Body of pancreas (tissue), 4 donors: ENCODE measurements around the gene HIVEP2.

ENCODE experiments used
- POLR2A ChIP-seq, 3 donors: fragments of 450-650 bp; IDR thresholded peaks; one replicate each; pipeline ENCODE4 v1.6.1; 2016; ENCODE audit warnings: antibody characterized with exemption in 3 of 3, mild to moderate bottlenecking in 2 of 3
- TF ChIP-seq, protein P1 (sequence below), 7 experiments: fragments of 450-650 bp in 4 of 7; fragments of 200-600 bp in 3 of 7; sonication (generic) in 3 of 7; IDR thresholded peaks; one replicate each; pipeline ENCODE4 v1.5.1; 2016 to 2019; ENCODE audit warnings: antibody characterized with exemption in 7 of 7

- TF ChIP-seq, protein P1, sequence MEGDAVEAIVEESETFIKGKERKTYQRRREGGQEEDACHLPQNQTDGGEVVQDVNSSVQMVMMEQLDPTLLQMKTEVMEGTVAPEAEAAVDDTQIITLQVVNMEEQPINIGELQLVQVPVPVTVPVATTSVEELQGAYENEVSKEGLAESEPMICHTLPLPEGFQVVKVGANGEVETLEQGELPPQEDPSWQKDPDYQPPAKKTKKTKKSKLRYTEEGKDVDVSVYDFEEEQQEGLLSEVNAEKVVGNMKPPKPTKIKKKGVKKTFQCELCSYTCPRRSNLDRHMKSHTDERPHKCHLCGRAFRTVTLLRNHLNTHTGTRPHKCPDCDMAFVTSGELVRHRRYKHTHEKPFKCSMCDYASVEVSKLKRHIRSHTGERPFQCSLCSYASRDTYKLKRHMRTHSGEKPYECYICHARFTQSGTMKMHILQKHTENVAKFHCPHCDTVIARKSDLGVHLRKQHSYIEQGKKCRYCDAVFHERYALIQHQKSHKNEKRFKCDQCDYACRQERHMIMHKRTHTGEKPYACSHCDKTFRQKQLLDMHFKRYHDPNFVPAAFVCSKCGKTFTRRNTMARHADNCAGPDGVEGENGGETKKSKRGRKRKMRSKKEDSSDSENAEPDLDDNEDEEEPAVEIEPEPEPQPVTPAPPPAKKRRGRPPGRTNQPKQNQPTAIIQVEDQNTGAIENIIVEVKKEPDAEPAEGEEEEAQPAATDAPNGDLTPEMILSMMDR (IDR thresholded peaks at IDR 0.05), result peak in 2 of 7 experiments; percentile 12 to 16
- TF ChIP-seq POLR2A (IDR thresholded peaks at IDR 0.05), result peak; percentile 81 to 92 (median 83)
Measured at GRCh38 chr6:142946924-142947713, 2.1 kb upstream of the HIVEP2 start.
